Gastrocnemius medialis (tissue), 4 donors: ENCODE data around the gene C10orf53. TPM values are rescaled to one million over a fixed set of nuclear protein-coding genes. Genes with fewer than 3 reads are reported as not detected.

Source experiments
- ATAC-seq, 2 donors: fragments of 150-250 bp; one replicate each; pipeline ENCODE4 v1.9.1; 2016
- DNase-seq, 2 donors: peaks; one replicate each; pipeline ENCODE4 v3.0.0-alpha.2; 2019
- H3K27ac ChIP-seq, 4 donors: fragments of 200-600 bp; sonication (generic); 1 replicate in 1 of 4; 2 replicates in 3 of 4; pipeline ENCODE4 v1.5.1; 2016 to 2018; ENCODE audit warnings: mild to moderate bottlenecking in 2 of 4, moderate library complexity in 1 of 4
- H3K27me3 ChIP-seq, 3 donors: fragments of 200-600 bp; sonication (generic) in 2 of 3; 1 replicate in 1 of 3; 2 replicates in 2 of 3; pipeline versions ENCODE4 v1.5.1 to v1.6.0; 2016 to 2019; ENCODE audit warnings: mild to moderate bottlenecking in 1 of 3, moderate library complexity in 1 of 3
- H3K36me3 ChIP-seq, 2 donors: fragments of 200-600 bp; sonication (generic) in 1 of 2; one replicate each; pipeline ENCODE4 v1.5.1; 2017 to 2018
- H3K4me1 ChIP-seq, 2 donors: fragments of 200-600 bp; sonication (generic) in 1 of 2; one replicate each; pipeline ENCODE4 v1.5.1; 2016 to 2017; ENCODE audit warnings: mild to moderate bottlenecking in 2 of 2
- H3K4me3 ChIP-seq, 4 donors: fragments of 200-600 bp; sonication (generic) in 3 of 4; 1 replicate in 1 of 4; 2 replicates in 3 of 4; pipeline ENCODE4 v1.5.1; 2016 to 2019; ENCODE audit warnings: mild to moderate bottlenecking in 2 of 4
- H3K9me3 ChIP-seq, 3 donors: fragments of 200-600 bp; sonication (generic) in 2 of 3; 1 replicate in 1 of 3; 2 replicates in 2 of 3; pipeline ENCODE4 v1.5.1; 2016 to 2019
- POLR2A ChIP-seq, 2 donors: fragments of 450-650 bp; IDR thresholded peaks; one replicate each; pipeline ENCODE4 v1.6.1; 2017; ENCODE audit warnings: antibody characterized with exemption in 2 of 2, mild to moderate bottlenecking in 2 of 2, moderate library complexity in 2 of 2
- in situ Hi-C, 4 donors: fragments of 200-750 bp; cut with MboI; loops; one replicate each; pipeline versions ENCODE4 v1.15.0 to v1.8.0; 2017; ENCODE audit warnings: low sequenced_read_pairs in 4 of 4
- intact Hi-C: fragments of 100-400 bp; cut with DNase I; formaldehyde crosslinking; loops from one replicate; pipeline ENCODE4 v1.15.1; 2023; ENCODE audit warnings: low total_unique reads
- total RNA-seq, 4 donors: library from RNA; depleted of rRNA; stranded (reverse); fragments of >200 nt; gene quantifications; one replicate each; pipeline versions ENCODE4 v1.1.0 to v1.2.3, GENCODE V29; 2016
- TF ChIP-seq, protein P1 (sequence below), 5 experiments: fragments of 450-650 bp in 3 of 5; fragments of 200-600 bp in 2 of 5; sonication (generic) in 2 of 5; IDR thresholded peaks in 4 of 5; conservative IDR thresholded peaks in 1 of 5; 1 replicate in 4 of 5; 2 replicates in 1 of 5; pipeline ENCODE4 v1.5.1; 2016 to 2019; ENCODE audit warnings: antibody characterized with exemption in 5 of 5, mild to moderate bottlenecking in 3 of 5, moderate library complexity in 3 of 5

C10orf53 gene
- total RNA-seq, 4 donors from 2014 or later, result not detected

- TF ChIP-seq, protein P1, sequence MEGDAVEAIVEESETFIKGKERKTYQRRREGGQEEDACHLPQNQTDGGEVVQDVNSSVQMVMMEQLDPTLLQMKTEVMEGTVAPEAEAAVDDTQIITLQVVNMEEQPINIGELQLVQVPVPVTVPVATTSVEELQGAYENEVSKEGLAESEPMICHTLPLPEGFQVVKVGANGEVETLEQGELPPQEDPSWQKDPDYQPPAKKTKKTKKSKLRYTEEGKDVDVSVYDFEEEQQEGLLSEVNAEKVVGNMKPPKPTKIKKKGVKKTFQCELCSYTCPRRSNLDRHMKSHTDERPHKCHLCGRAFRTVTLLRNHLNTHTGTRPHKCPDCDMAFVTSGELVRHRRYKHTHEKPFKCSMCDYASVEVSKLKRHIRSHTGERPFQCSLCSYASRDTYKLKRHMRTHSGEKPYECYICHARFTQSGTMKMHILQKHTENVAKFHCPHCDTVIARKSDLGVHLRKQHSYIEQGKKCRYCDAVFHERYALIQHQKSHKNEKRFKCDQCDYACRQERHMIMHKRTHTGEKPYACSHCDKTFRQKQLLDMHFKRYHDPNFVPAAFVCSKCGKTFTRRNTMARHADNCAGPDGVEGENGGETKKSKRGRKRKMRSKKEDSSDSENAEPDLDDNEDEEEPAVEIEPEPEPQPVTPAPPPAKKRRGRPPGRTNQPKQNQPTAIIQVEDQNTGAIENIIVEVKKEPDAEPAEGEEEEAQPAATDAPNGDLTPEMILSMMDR (IDR thresholded peaks at IDR 0.05 in 4 of 5, conservative IDR thresholded peaks at IDR 0.05 in 1 of 5), result no peak
- TF ChIP-seq POLR2A (IDR thresholded peaks at IDR 0.05), result no peak
- no peak for DNase-seq
- in situ Hi-C loops (no loop called here), intact Hi-C loops (no loop called here)
- Histone ChIP-seq H3K9me3 (no peaks in the 10 kb centered on the region), H3K36me3 (no peaks in the 10 kb centered on the region), H3K27me3 (no peaks in the 10 kb centered on the region), H3K4me1 (no peaks in the 10 kb centered on the region), H3K27ac (no peak overlapping the region), H3K4me3 (no peak overlapping the region)
- no peak for ATAC-seq
These were observed 15.9 kb upstream of the C10orf53 start for GRCh38 chr10:49663596-49663995.

GRCh38 chr10:49664006-49664841 is 15.2 kb upstream of the C10orf53 start:
- H3K4me3 ChIP-seq, result no peak overlapping the region
- H3K36me3 ChIP-seq, result no peaks in the 10 kb centered on the region
- H3K4me1 ChIP-seq, result no peaks in the 10 kb centered on the region
- H3K27ac ChIP-seq, result no peak overlapping the region
- H3K9me3 ChIP-seq, result no peaks in the 10 kb centered on the region
- in situ Hi-C loops (no loop called here), intact Hi-C loops (no loop called here)
- H3K27me3 ChIP-seq, result no peaks in the 10 kb centered on the region
- no peak for DNase-seq
- TF ChIP-seq, protein P1 (IDR thresholded peaks at IDR 0.05 in 4 of 5, conservative IDR thresholded peaks at IDR 0.05 in 1 of 5), result no peak
- no peak for TF ChIP-seq POLR2A (IDR thresholded peaks at IDR 0.05)
- no peak for ATAC-seq

DNA sequence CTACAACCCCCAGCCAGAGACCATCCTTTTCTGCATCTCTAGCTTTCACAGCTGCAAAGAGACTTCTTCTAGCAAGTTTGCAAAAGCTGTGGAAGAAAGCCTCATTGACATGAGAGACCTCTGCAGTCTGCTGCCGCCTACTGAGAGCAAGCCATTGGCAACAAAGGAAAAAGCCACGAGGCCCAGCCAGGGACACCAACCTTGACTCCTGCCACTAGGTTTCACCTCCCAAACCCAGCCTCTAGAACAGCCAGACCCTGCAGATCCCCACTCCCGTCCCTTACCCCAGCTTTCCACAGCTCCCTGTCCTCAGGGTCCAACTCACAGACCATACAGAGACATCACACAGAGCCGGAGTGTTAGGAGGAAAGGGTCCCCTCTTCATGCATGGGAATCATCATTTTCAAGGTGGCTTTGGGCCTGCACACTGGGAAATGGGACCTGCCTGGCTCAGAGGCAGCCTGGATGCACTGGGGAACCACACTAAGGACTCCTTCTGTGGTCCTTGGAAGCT is 14.6 kb upstream of the C10orf53 start:
- Histone ChIP-seq H3K36me3 (no peaks in the 10 kb centered on the region), H3K4me1 (no peaks in the 10 kb centered on the region), H3K4me3 (no peak overlapping the region), H3K27ac (no peak overlapping the region), H3K27me3 (no peaks in the 10 kb centered on the region), H3K9me3 (no peaks in the 10 kb centered on the region)
- ATAC-seq (no peak), DNase-seq (no peak)
- TF ChIP-seq, protein P1 (IDR thresholded peaks at IDR 0.05 in 4 of 5, conservative IDR thresholded peaks at IDR 0.05 in 1 of 5), result no peak
- no peak for TF ChIP-seq POLR2A (IDR thresholded peaks at IDR 0.05)
- in situ Hi-C loops, result no loop called here
- intact Hi-C loops, result no loop called here

GRCh38 chr10:49666054-49666615 is 13.3 kb upstream of the C10orf53 start:
- Histone ChIP-seq H3K27ac (no peak overlapping the region), H3K4me3 (no peak overlapping the region), H3K36me3 (no peaks in the 10 kb centered on the region), H3K27me3 (no peaks in the 10 kb centered on the region), H3K4me1 (no peaks in the 10 kb centered on the region), H3K9me3 (no peaks in the 10 kb centered on the region)
- no peak for DNase-seq
- intact Hi-C loops (no loop called here), in situ Hi-C loops (no loop called here)
- ATAC-seq, result no peak
- TF ChIP-seq, protein P1 (IDR thresholded peaks at IDR 0.05 in 4 of 5, conservative IDR thresholded peaks at IDR 0.05 in 1 of 5), result no peak
- no peak for TF ChIP-seq POLR2A (IDR thresholded peaks at IDR 0.05)
